ENCODE results near the gene SMIM41. TPM values are rescaled to one million over a fixed set of nuclear protein-coding genes. Genes with fewer than 3 reads are reported as not detected.

SMIM41 gene
- total and polyA plus RNA-seq, 4 donors = 0.03 to 0.50 (median 0.24) TPM; not detected in 1

DNA sequence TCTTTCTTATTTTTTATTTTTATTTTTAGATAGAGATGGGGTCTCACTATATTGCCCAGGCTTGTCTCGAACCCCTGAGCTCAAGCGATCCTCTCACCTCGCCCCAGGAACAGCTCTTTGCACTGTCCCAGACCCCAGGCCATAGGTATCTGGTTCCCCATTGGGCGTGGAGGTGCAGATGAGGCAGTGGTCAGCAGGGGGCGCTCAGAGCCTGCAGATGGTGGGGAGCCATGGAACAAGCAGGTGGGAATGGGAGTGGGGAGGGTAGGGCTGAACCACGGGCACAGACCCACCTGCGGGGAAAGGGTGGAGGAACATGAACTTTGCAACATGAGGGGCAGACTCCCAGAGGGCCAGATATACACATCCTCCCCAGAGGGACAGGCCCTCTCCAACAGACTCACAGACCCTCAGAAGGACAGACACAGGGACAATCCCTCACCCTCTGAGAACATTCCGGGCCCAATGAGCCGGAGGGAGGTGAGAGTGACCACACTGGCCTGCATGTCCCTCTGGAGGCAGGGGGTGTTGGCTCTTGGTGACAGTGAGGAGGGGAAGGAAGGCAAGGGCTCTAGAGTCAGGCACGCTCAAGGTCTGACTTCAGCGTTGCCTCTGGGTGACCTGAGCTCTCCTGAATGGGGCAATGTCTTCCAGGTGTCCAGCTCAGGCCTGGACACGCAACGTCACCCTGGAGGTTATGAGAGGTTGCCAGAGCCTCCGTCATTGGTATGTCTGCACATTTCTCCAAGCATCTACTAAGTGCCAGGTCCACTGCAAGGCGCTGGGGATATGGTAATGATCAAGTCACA, 77.5 kb downstream of the SMIM41 start:
- H3K27ac ChIP-seq (ENCODE audit: low read depth in 1 of 2, low read length in 2 of 2) = no peak overlapping the region

GRCh38 chr12:52157566-52158150, 78.2 kb downstream of the SMIM41 start:
- Histone ChIP-seq H3K4me3 (ENCODE audit: low read depth in 1 of 3, low read length in 3 of 3) (no peak overlapping the region), H3K9me3 (ENCODE audit: control insufficient read depth in 4 of 4, low read length in 3 of 4) (no peaks in the 10 kb centered on the region), H3K27ac (ENCODE audit: low read depth in 1 of 2, low read length in 2 of 2) (no peak overlapping the region), H3K27me3 (ENCODE audit: control insufficient read depth in 4 of 4, insufficient read depth in 4 of 4, low read length in 3 of 4) (no peaks in the 10 kb centered on the region), H3K4me1 (ENCODE audit: control insufficient read depth in 4 of 4, insufficient read depth in 4 of 4, low read length in 3 of 4) (no peaks in the 10 kb centered on the region), H3K36me3 (ENCODE audit: control insufficient read depth in 4 of 4, insufficient read depth in 3 of 4, low read depth in 1 of 4, low read length in 3 of 4) (no peaks in the 10 kb centered on the region), H3K9ac (ENCODE audit: low read depth in 1 of 2, low read length in 2 of 2) (no peak overlapping the region)
- no peak for DNase-seq (ENCODE audit: low spot score)
- 71% methylated on average over 5 of the region's 5 CpGs for WGBS
- TF ChIP-seq JUND (IDR thresholded peaks at IDR 0.05) = no peak

More for the DNA sequence above, 77.5 kb downstream of the SMIM41 start:
- H3K9ac ChIP-seq (ENCODE audit: low read depth in 1 of 2, low read length in 2 of 2) = no peak overlapping the region
- peaks cover 0 to 2% (median under 1%) of the 10 kb centered on the region in 4 donors for H3K4me1 ChIP-seq (ENCODE audit: control insufficient read depth in 4 of 4, insufficient read depth in 4 of 4, low read length in 3 of 4)
- no peaks in the 10 kb centered on the region for H3K36me3 ChIP-seq (ENCODE audit: control insufficient read depth in 4 of 4, insufficient read depth in 3 of 4, low read depth in 1 of 4, low read length in 3 of 4)
- H3K9me3 ChIP-seq (ENCODE audit: control insufficient read depth in 4 of 4, low read length in 3 of 4) = no peaks in the 10 kb centered on the region
- 54% methylated on average over 15 of the region's 15 CpGs for WGBS
- no peak overlapping the region for H3K4me3 ChIP-seq (ENCODE audit: low read depth in 1 of 3, low read length in 3 of 3)
- H3K27me3 ChIP-seq (ENCODE audit: control insufficient read depth in 4 of 4, insufficient read depth in 4 of 4, low read length in 3 of 4) = no peaks in the 10 kb centered on the region
- DNase-seq (ENCODE audit: low spot score) = peak; percentile 76
- no peak for TF ChIP-seq ZBTB33 (IDR thresholded peaks at IDR 0.05)
- peak; percentile 93 to 98 for TF ChIP-seq RAD21 (IDR thresholded peaks at IDR 0.05)
- no peak for TF ChIP-seq HNF4A (conservative IDR thresholded peaks at IDR 0.05)
- TF ChIP-seq TAF1 (conservative IDR thresholded peaks at IDR 0.05) = no peak
- no peak for TF ChIP-seq RXRA (IDR thresholded peaks at IDR 0.05)
- TF ChIP-seq HNF4G (IDR thresholded peaks at IDR 0.05) = no peak
- TF ChIP-seq CTCF (IDR thresholded peaks at IDR 0.05; ENCODE audit: low read depth, low read length, missing input control) = peak; percentile 79
- TF ChIP-seq, protein P1, sequence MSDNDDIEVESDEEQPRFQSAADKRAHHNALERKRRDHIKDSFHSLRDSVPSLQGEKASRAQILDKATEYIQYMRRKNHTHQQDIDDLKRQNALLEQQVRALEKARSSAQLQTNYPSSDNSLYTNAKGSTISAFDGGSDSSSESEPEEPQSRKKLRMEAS (IDR thresholded peaks at IDR 0.05) = no peak

Other genes starting within 250 kb of the SMIM41 start
- under 1 TPM; 0.33 to 0.70 TPM for gene FIGNL2, start 231.0 kb upstream of the SMIM41 start, total RNA-seq
- gene FIGNL2, start 231.0 kb upstream of the SMIM41 start, polyA plus RNA-seq = under 1 TPM; 0.06 to 0.33 TPM
- gene ANKRD33, start 191.6 kb upstream of the SMIM41 start, total RNA-seq = not detected
- not detected for gene ANKRD33, start 191.6 kb upstream of the SMIM41 start, polyA plus RNA-seq
- 1 to 10 TPM; 7.5 to 7.9 TPM for gene ACVRL1, start 172.2 kb upstream of the SMIM41 start, total RNA-seq
- gene ACVRL1, start 172.2 kb upstream of the SMIM41 start, polyA plus RNA-seq = 1 to 10 TPM; 3.1 to 4.7 TPM
- 10 to 100 TPM in 1 of 2 donors, 1 to 10 TPM in 1; 7.4 to 21.9 TPM for gene ACVR1B, start 128.0 kb upstream of the SMIM41 start, total RNA-seq
- gene ACVR1B, start 128.0 kb upstream of the SMIM41 start, polyA plus RNA-seq = 10 to 100 TPM in 1 of 2 donors, 1 to 10 TPM in 1; 4.0 to 16.5 TPM
- 1 to 10 TPM; 1.9 to 9.9 TPM for gene TAMALIN, start 72.8 kb upstream of the SMIM41 start, total RNA-seq
- gene TAMALIN, start 72.8 kb upstream of the SMIM41 start, polyA plus RNA-seq = 1 to 10 TPM; 1.1 to 3.1 TPM
- 1 to 10 TPM in 1 of 2 donors, under 1 TPM in 1; 0.79 to 3.8 TPM for gene NR4A1, start 28.3 kb upstream of the SMIM41 start, total RNA-seq
- gene NR4A1, start 28.3 kb upstream of the SMIM41 start, polyA plus RNA-seq = 1 to 10 TPM; 3.0 to 5.8 TPM
- 10 to 100 TPM; 12.9 to 28.4 TPM for gene ATG101, start 9.7 kb upstream of the SMIM41 start, total RNA-seq
- 10 to 100 TPM; 30.5 to 31.8 TPM for gene ATG101, start 9.7 kb upstream of the SMIM41 start, polyA plus RNA-seq
- gene KRT80, start 112.3 kb downstream of the SMIM41 start, total RNA-seq = under 1 TPM; 0.05 to 0.08 TPM
- under 1 TPM; 0.04 to 0.12 TPM for gene KRT80, start 112.3 kb downstream of the SMIM41 start, polyA plus RNA-seq
- 1 to 10 TPM in 1 of 2 donors, under 1 TPM in 1; 0.37 to 8.0 TPM for gene KRT7, start 153.5 kb downstream of the SMIM41 start, total RNA-seq
- 1 to 10 TPM; 6.0 to 9.9 TPM for gene KRT7, start 153.5 kb downstream of the SMIM41 start, polyA plus RNA-seq
- under 1 TPM in 1 of 2 donors, not detected in 1; 0.08 TPM for gene KRT86, start 194.9 kb downstream of the SMIM41 start, total RNA-seq
- gene KRT86, start 194.9 kb downstream of the SMIM41 start, polyA plus RNA-seq = not detected
- not detected for gene KRT81, start 211.8 kb downstream of the SMIM41 start, total RNA-seq
- not detected for gene KRT81, start 211.8 kb downstream of the SMIM41 start, polyA plus RNA-seq
- not detected for gene KRT83, start 241.7 kb downstream of the SMIM41 start, total RNA-seq
- not detected for gene KRT83, start 241.7 kb downstream of the SMIM41 start, polyA plus RNA-seq